ENCODE measurements around the gene ACTR6.
"Not testable (repeated sequence)": the region's sequence is repeated elsewhere in the genome, so short reads cannot be mapped to it uniquely, and the experiment has no call there.

ACTR6 gene

DNA sequence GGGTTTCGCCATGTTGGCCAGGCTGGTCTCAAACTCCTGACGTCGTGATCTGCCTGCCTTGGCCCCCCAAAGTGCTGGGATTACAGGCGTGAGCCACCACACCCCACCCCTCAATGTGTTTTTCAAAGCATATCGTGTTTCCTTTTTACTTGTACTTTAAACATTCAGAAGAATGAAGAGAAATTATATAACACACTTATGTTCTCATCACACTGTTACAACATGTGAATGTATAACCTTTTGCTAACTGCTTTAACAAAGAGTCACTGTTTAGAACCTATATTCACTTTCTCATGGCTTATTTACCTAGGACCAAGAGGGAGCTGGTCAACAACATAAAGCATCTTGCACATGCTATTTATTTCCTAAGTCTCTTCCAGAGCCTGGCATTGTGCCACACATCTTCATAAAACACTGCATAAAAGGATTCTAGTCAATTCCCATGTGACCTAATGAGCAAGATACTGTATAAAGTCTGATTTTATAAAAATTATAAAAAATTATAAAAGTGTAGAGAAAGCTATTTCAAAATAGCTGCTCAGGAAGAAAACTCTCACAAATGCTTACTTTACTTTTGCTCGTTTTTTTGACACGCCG, 16.0 kb upstream of the ACTR6 start:
- no peak for DNase-seq (ENCODE audit: low read depth, low spot score)

DNA sequence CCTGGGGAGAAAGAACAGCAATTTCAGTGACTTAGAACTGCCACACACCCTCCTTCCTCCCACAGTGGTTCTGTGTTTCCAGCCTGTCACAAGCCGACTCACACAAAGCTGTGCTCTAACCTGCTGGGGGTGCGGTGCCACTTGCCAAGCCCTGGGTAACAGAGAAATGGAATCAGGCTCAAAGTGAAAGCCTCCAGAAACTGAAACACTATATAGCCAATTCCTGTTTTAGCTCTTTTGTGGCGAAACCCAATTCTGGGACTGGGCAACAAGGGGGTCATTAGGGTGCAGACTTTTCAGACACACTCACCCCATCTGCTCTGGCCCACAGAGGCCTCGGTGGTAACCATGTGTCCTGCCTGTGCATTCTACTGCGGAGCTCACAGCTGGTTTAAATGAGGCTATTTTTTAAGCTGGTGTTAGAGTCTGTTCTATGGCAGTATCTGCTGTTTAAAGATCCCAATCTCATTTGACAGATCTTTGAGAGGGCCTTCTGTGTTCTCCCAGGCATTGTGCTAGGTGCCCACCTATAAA, 15.2 kb upstream of the ACTR6 start:
- no peak for DNase-seq (ENCODE audit: low read depth, low spot score)

DNA sequence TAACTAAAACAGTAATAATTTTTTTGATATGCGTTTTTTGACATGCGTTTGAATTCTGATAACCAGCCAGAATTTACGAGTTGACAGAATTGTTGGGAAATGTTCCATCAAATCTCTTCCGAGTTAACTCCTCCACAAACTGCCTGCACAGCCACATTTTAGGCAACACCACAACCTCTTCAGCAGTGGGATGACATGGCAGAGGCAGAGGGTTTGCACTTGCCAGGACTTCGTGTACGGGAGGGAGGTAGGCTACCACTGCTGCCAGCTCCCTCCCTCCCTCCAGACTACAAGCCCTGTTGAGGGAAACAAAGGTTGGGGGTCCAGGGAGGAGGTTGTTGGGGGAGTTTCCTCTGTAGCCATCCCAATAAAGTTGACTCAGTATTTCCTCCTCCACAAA, 14.5 kb upstream of the ACTR6 start:
- no peak for DNase-seq (ENCODE audit: low read depth, low spot score)

DNA sequence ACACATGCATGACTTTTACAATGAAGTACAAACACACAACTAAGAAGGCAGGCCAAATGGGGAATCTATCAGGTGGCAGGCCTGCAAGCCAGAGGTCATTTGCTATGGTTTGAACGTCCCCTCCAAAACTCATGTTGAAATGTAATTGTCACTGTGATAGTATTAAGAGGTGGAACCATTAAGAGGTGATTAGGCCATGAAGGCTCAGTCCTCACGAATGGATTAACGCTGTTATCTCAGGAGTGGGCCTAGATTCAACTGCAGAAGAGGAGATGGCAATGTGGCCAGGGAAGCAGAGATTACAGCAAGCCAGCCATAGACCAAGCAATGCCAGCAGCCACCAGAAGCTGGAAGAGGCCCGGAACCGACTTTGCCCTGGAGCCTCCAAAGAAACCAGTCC, 13.5 kb upstream of the ACTR6 start:
- no peak for DNase-seq (ENCODE audit: low read depth, low spot score)

DNA sequence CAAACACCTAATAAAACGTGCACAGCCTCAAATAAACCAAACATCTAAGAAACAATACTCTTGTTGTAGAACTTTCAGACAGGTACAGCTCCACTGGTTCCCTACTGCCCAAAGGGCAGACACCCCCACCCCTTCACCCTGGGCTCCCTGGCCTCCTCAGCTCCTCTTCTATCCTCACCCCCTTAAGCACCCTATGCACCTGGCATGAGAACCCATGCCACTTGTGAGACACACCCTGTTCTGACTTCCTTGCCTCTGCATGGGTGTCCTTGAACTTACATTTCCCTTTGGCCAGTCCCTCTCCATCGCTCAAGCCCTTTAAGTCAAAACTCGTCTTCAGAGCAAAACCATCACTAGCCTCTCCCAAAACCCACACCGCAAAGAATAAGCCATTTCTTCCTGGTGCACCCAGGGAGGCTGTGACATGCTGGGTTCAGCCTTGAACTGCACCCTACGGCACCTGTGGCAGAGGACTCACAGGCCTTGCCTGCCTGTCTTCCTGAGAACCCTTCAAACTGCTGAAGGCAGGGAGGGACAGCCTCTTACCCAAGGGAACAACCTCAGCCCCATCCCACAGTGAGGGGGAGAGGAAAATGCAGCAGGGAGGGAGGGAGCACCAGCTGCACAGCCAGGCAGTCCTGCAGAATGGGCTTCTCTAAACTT, 12.6 kb upstream of the ACTR6 start:
- no peak for DNase-seq (ENCODE audit: low read depth, low spot score)

DNA sequence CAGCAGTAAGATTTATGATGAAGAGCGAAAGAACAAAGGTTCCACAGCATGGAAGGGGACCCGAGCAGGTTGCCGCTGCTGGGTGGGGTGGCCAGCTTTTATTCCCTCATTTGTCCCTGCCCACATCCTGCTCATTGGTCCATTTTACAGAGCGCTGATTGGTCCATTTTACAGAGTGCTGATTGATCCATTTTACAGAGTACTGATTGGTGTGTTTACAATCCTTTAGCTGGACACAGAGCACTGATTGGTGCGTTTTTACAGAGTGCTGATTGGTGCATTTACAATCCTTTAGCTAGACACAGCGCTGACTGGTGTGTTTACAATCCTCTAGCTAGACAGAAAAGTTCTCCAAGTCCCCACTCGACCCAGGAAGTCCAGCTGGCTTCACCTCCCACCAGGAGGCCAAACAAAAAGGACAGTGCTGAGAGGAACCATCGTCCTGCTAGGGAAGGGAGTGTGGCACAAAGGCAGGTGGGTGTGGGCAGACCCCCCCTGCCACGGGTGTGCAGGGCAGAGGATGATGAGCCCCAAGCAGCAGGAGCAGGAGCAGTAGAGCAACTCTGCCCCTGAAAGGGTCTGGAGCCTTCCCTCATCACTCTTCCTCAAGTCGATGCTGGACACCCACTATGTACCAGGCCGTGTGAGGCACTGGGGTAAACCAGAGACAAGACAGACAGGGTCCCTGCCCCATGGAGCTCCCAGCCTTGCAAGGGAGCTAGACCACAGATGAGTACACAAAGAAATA, 11.6 kb upstream of the ACTR6 start:
- not testable (repeated sequence) for DNase-seq (ENCODE audit: low read depth, low spot score)

DNA sequence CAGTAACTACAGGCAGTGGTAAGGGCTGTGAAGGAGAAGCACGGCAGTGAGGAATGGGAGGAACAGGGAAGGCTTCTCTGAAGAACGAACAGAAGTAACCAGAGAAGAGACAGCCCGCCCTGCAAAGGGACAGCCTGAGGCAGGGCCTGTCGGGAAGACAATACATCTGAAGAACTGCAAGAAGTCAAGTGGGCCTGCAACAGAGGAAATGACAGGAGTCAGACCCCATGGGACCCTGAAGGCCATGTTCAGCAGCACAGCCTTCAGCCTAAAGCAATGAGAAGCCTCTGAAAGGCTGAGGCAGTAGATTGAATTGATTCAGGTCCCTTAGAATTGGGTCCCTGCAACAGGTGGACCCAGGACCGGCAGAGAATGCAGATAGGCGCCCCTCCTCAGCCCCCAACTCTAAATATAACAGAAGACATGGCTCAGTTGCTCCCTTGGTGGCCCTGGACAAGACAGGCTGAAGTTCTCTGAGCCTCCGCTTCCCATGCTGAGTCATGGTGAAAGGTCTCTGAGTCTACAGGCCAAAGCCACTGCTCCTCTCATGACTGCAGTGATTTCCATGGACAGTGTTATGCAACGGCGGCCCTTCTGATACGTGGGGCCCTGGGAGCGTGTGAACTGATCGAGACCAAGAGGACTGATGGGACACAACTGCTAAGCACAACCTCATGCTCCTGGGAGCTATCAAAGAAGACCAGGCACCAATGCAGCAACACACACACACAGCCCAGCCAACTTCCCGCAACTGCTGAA, 10.8 kb upstream of the ACTR6 start:
- peak; percentile 51 for DNase-seq (ENCODE audit: low read depth, low spot score)

DNA sequence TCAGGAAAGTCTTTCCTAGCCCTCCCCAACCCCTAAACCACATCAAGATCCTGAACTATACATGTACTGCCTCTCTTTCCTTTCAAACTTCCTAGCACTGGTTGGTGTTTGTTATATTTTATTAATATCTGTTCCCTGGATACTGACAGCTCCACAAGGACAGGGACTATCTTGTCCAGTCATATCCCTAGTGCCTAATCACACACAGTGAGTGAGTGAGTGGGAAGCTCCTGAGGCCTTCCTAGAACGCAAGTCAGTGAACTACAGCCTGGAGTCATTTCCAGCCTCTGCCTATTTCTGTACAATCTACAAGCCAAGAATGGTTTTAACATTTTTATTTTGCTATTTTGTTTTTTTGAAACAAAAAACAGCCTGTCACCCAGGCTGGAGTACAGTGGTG, 7.5 kb upstream of the ACTR6 start:
- DNase-seq (ENCODE audit: low read depth, low spot score): no peak

DNA sequence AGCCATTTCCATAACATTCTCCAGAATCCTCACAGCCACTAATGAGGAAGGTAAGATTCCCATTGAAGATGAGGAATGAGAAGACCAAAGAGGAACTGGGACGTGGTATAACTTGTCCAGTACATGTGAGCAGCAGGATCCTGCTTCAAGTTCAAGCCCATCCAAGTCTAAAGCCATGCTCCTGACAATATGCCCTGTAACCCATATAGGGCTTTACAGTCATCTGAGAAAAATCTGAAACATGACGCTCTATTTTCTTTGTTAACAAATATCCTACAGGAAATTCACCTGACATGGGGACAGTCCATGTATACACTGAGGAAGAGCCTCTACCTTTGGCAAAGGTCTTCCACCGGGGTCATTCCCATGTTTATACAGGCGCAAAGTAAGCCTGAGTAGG, 3.1 kb upstream of the ACTR6 start:
- no peak for DNase-seq (ENCODE audit: low read depth, low spot score)

DNA sequence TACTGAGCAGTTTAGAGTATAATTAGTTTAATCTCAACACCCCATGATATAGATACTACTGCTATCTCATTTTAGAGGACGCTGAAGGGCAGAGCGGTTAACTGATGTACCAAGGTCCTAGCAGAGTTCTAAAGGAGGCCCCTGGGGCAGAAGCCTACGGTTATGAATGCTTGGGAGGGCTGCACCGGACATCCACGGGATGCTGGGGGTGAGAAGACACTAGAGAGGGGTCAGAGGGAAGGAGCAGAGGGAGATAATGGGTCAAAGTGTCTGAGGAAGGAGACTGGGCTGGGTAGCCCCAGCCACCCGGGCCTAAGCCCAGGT, 1.6 kb upstream of the ACTR6 start:
- no peak for DNase-seq (ENCODE audit: low read depth, low spot score)

DNA sequence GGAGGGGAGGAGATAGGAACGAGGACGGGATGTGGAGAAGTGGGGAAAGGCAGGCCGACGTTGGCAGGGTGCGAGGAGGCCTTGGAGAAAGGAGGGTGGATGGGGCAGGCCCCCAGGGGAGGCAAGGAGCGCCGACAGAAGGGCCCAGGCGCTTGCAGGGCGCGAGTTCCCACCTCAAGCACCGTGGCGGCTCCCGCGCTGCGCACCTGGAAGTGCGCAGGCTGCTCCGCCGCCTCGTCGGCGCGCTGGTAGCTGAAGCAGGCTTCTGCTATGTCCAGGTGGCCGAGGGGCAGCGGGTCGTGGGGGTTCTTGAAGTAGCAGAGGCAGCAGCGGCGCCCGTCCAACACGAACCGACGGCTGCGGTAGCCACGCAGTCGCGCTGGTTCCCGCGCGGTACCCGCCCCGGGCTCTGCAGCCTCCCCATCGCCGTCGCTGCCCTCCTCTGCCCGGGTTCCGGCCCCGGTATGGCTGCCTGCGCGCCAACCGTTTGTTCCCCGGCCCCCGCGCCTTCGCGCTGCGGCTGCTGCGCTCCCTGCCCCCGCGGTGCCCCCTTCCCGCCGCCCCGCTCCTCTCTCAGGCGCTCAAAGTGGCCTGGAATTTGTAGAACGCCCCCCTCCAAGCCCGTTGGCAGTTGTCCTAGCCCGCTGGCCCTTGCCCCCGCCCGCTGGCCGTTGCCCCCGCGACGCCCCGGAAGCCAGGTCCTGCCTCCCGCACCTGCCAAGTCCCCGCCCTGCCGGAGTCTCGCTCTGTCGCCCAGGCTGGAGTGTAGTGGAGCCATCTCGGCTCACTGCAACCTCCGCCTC, 1.1 kb upstream of the ACTR6 start:
- DNase-seq (ENCODE audit: low read depth, low spot score): peak; percentile 71

DNA sequence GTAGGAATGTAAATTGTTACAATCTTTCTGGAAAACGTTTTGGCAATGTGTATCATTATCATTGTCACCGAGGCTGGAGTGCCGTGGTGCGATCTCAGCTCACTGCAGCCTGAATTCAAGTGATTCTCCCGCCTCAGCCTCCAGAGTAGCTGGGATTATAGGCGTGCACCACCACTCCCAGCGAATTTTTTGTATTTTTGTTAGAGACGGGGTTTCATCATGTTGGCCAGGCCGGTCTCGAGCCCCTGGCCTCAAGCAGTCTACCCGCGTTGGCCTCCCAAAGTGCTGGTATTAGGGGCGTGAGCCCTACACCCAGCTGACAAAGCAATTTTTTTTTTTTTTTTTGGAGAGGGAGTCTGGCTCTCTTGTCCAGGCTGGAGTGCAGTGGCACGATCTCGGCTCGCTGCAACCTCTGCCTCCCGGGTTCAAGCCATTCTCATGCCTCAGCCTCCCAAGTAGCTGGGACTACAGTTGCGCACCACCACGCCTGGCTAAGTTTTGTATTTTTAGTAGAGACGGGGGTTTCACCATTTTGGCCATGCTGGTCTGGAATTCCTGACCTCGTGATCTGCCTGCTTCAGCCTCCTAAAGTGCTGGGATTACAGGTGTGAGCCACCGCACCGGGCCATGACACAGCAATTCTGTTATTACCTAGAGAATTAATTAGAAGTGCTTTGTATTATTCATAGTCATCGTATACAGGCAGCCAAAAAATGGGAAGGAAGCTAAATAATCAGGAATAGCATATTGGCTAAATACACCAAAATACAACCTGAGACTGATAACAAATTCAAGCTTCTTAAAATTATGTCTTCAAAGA, 1.2 kb downstream of the ACTR6 start:
- DNase-seq (ENCODE audit: low read depth, low spot score): peak; percentile 23

DNA sequence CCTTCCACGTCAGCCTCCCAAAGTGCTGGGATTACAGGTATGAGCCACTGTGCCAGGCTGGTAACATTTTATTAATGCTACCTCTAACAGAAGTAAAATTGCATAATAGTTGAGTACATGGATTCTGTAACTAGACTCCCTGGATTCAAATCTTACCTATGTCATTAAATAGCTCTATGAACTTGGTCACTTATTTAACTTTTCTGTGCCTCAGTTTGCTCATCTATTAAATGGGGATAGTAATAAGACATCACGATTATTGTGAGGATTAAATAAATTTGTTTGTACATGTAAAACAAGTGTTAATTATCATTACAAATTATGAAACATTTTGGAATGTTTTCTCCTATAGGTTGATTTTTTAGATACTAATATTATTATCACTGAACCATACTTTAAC, 6.7 kb downstream of the ACTR6 start:
- no peak for DNase-seq (ENCODE audit: low read depth, low spot score)

DNA sequence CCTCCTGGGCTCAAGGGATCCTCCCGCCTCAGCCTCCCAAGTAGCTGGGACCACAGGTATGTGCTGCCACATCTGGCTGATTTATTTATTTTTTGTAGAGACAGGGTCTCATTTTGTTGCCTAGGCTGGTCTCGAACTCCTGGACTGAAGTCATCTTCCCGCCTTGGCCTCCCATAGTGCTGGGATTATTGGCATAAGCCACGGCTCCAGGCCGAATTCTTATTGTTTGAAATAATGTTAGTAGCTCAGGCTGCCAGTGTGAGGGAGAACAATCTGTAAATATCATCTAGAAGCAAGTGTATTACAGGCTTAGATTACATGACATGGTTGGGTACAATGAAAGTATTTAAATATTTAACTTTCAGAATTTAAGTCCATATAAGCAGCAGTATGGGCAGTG, 8.2 kb downstream of the ACTR6 start:
- no peak for DNase-seq (ENCODE audit: low read depth, low spot score)

DNA sequence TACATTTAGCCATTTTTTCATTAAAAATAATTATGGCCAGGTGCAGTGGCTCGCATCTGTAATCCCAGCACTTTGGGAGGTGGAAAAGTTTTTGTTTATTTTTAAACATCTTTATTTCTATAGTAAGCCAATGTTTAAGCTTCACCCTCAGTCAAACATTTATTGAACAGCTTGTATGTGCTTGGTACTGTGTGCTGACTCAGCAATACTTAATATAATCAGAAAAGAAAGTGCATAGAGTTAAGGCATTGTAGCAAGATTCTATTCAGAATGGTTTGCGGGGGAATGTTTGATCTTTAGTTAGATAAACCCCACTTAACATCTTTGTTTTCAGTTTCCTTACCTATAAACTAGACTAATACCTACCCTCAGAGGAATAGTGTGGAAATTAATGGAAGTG, 11.1 kb downstream of the ACTR6 start:
- DNase-seq (ENCODE audit: low read depth, low spot score): no peak

DNA sequence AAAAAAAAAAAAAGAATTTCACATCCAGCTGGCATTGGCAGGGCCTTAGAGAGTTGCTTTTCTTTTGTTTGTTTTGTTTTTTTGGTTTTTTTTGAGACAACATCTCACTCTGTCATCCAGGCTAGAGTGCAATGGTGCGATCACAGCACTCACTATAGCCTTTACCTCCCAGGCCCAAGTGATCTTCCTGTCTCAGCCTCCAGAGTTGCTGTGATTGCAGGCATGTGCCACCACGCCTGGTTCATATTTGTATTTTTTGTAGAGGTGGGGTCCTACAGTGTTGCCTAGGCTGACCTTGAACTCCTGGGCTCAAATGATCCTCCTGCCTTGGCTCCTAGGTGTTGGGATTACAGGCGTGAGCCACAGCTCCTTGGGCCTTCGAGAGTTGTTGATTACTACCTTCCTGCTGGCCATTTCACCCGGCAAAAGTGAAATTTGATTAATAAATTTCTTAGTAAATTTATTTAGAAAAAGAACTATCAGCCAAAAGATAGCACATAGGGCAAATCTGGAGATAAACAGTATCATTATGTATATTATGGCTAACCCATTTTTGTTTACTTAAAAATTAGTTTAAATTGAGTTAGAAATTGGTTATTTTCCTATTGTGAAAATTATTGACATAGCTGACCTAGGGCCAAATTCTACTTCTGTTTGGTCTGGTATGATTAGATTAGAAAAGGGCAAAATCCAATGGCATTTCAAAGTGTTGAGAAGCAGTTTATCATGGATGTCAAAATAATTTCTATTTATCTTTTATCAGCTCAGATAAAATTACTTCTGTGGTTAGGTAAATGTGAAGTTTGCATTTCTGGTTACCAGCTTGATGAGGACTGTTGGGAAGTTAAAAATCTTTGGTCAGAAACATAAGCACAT, 12.6 kb downstream of the ACTR6 start:
- no peak for DNase-seq (ENCODE audit: low read depth, low spot score)

DNA sequence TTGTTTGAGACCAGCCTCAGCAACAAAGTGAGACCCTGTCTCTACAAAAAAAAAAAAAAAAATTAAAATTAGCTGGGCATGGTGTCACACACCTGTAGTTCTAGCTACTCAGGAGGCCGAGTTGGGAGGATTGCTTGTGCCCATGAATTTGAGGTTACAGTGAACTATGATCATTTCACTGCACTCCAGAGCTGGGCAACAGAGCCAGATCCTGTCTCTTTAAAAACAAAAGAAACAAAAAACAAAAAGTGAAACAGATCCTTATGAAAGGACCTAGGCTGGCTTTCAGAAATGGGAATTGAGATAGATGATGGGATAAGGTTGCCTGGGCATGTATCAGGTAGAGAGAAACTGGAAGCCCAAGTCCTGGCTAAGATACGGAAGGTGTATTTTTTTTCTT, 13.9 kb downstream of the ACTR6 start:
- no peak for DNase-seq (ENCODE audit: low read depth, low spot score)

DNA sequence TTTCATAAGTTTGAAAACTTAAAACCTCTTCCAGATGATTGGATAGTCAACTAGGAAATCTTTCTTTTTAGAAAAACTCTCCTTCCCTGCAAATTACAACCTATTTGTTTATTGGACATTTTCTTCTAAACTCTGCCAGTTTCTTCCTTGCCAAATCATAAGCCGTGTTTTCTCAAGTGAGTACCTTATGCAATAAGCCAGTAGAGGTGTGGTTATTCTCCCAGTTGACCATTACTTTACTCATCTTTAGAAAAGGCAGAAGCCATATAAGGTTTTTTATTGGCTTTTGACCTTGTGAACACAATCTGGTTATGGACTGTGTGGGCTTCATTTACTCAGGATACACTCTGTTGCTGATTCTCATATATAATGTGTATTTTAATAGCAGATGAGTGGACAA, 14.6 kb downstream of the ACTR6 start:
- no peak for DNase-seq (ENCODE audit: low read depth, low spot score)

DNA sequence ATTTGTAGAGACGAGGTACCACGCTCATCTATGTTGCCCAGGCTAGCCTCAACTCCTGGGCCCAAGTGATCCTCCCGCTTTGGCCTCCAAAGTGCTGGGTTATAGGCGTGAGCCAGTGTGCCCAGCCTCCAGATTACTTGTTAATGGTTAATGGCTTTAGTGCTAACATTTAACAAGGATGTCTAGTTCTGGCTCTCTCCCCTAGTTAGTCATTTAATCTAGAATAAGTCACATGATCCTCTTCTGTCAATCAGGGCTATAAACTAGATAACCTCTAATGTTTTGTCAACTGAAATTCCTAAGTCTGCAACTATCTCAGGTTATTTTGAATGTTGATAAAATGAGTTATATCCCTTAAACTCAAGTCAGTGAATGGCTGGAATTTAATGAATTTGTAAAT, 15.7 kb downstream of the ACTR6 start:
- DNase-seq (ENCODE audit: low read depth, low spot score): no peak
